IPS DF 6.9 (cell line): Measurements from ENCODE around the gene RAP2C.

Source experiments
- DNase-seq: peaks from one replicate; pipeline ENCODE4 v3.0.0-alpha.2; 2013; ENCODE audit warnings: low read depth, low spot score
- H3K27ac ChIP-seq: one replicate; pipeline ENCODE4 v1.5.1; 2013; ENCODE audit warnings: low read length, control low read depth
- H3K27me3 ChIP-seq: 2 replicates; pipeline ENCODE4 v1.6.1; 2013; ENCODE audit warnings: mild to moderate bottlenecking, low read length; ENCODE audit not compliant: control insufficient read depth, insufficient read depth
- H3K36me3 ChIP-seq: 2 replicates; pipeline ENCODE4 v1.6.1; 2013; ENCODE audit warnings: low read length; ENCODE audit not compliant: control insufficient read depth, insufficient read depth
- H3K4me1 ChIP-seq: 2 replicates; pipeline ENCODE4 v1.6.1; 2013; ENCODE audit warnings: low read length; ENCODE audit not compliant: control insufficient read depth, insufficient read depth
- H3K4me3 ChIP-seq: 2 replicates; pipeline ENCODE4 v1.5.1; 2013; ENCODE audit warnings: mild to moderate bottlenecking, low read length
- H3K9me3 ChIP-seq: 2 replicates; pipeline ENCODE4 v1.6.1; 2013; ENCODE audit warnings: low read length, inconsistent platforms; ENCODE audit not compliant: control insufficient read depth, insufficient read depth
- WGBS: extraction: QIAGEN DNeasy Blood & Tissue Kit; methylation state at CpG from one replicate; pipeline ENCODE4 v1.1.7; 2013; ENCODE audit warnings: mixed read lengths, missing lambda C conversion rate; ENCODE audit not compliant: insufficient read length, insufficient coverage; 5-methylcytosine and 5-hydroxymethylcytosine counted together

Gene RAP2C

GRCh38 chrX:132204629-132205028 lies 14.6 kb downstream of the RAP2C start:
- no peaks in the 10 kb centered on the region for H3K27me3 ChIP-seq
- no peaks in the 10 kb centered on the region for H3K4me1 ChIP-seq
- no peak for DNase-seq
- WGBS, result no CpG with 5 or more reads among the region's 1 CpG
- no peak overlapping the region for H3K27ac ChIP-seq
- no peaks in the 10 kb centered on the region for H3K36me3 ChIP-seq
- no peaks in the 10 kb centered on the region for H3K9me3 ChIP-seq
- no peak overlapping the region for H3K4me3 ChIP-seq

- H3K9me3 ChIP-seq, result no peaks in the 10 kb centered on the region
- no peak overlapping the region for H3K27ac ChIP-seq
- no peaks in the 10 kb centered on the region for H3K27me3 ChIP-seq
- H3K4me3 ChIP-seq, result no peak overlapping the region
- WGBS, result no CpG with 5 or more reads among the region's 5 CpGs
- H3K36me3 ChIP-seq, result no peaks in the 10 kb centered on the region
- H3K4me1 ChIP-seq, result no peaks in the 10 kb centered on the region
- no peak for DNase-seq
Observed at GRCh38 chrX:132200976-132201375, 18.3 kb downstream of the RAP2C start.

- Histone ChIP-seq H3K36me3 (no peaks in the 10 kb centered on the region), H3K4me3 (no peak overlapping the region), H3K4me1 (no peaks in the 10 kb centered on the region), H3K27me3 (no peaks in the 10 kb centered on the region), H3K27ac (no peak overlapping the region), H3K9me3 (no peaks in the 10 kb centered on the region)
- DNase-seq, result no peak
- WGBS, result no CpG with 5 or more reads among the region's 6 CpGs
Observed at GRCh38 chrX:132199941-132200340, 19.3 kb downstream of the RAP2C start.

GRCh38 chrX:132193872-132194574 lies 25.2 kb downstream of the RAP2C start:
- DNase-seq, result no peak
- Histone ChIP-seq H3K27me3 (no peaks in the 10 kb centered on the region), H3K9me3 (no peaks in the 10 kb centered on the region), H3K4me3 (no peak overlapping the region), H3K36me3 (no peaks in the 10 kb centered on the region), H3K4me1 (no peaks in the 10 kb centered on the region), H3K27ac (no peak overlapping the region)
- WGBS, result no CpG with 5 or more reads among the region's 29 CpGs

GRCh38 chrX:132191938-132192337 lies 27.3 kb downstream of the RAP2C start:
- no peaks in the 10 kb centered on the region for H3K9me3 ChIP-seq
- H3K4me3 ChIP-seq, result no peak overlapping the region
- H3K27ac ChIP-seq, result no peak overlapping the region
- WGBS, result no CpG with 5 or more reads among the region's 1 CpG
- no peaks in the 10 kb centered on the region for H3K36me3 ChIP-seq
- H3K4me1 ChIP-seq, result no peaks in the 10 kb centered on the region
- H3K27me3 ChIP-seq, result no peaks in the 10 kb centered on the region
- no peak for DNase-seq

GRCh38 chrX:132188175-132188574 lies 31.1 kb downstream of the RAP2C start:
- no CpG with 5 or more reads among the region's 3 CpGs for WGBS
- H3K27ac ChIP-seq, result no peak overlapping the region
- DNase-seq, result no peak
- H3K27me3 ChIP-seq, result no peaks in the 10 kb centered on the region
- H3K9me3 ChIP-seq, result no peaks in the 10 kb centered on the region
- no peak overlapping the region for H3K4me3 ChIP-seq
- H3K4me1 ChIP-seq, result no peaks in the 10 kb centered on the region
- H3K36me3 ChIP-seq, result no peaks in the 10 kb centered on the region

GRCh38 chrX:132187451-132187850 lies 31.8 kb downstream of the RAP2C start:
- H3K4me1 ChIP-seq, result no peaks in the 10 kb centered on the region
- H3K27me3 ChIP-seq, result no peaks in the 10 kb centered on the region
- H3K4me3 ChIP-seq, result no peak overlapping the region
- H3K36me3 ChIP-seq, result no peaks in the 10 kb centered on the region
- WGBS, result no CpG with 5 or more reads among the region's 4 CpGs
- no peak overlapping the region for H3K27ac ChIP-seq
- no peaks in the 10 kb centered on the region for H3K9me3 ChIP-seq
- DNase-seq, result no peak

- no peaks in the 10 kb centered on the region for H3K36me3 ChIP-seq
- H3K4me3 ChIP-seq, result no peak overlapping the region
- no peaks in the 10 kb centered on the region for H3K27me3 ChIP-seq
- no peak overlapping the region for H3K27ac ChIP-seq
- H3K9me3 ChIP-seq, result no peaks in the 10 kb centered on the region
- WGBS, result no CpG with 5 or more reads among the region's 4 CpGs
- DNase-seq, result no peak
- no peaks in the 10 kb centered on the region for H3K4me1 ChIP-seq
Observed at GRCh38 chrX:132184871-132185270, 34.4 kb downstream of the RAP2C start.

- no CpG with 5 or more reads among the region's 7 CpGs for WGBS
- H3K27ac ChIP-seq, result no peak overlapping the region
- no peak overlapping the region for H3K4me3 ChIP-seq
- no peaks in the 10 kb centered on the region for H3K4me1 ChIP-seq
- DNase-seq, result no peak
- H3K9me3 ChIP-seq, result no peaks in the 10 kb centered on the region
- H3K36me3 ChIP-seq, result no peaks in the 10 kb centered on the region
- no peaks in the 10 kb centered on the region for H3K27me3 ChIP-seq
Observed at GRCh38 chrX:132181364-132181763, 37.9 kb downstream of the RAP2C start.

GRCh38 chrX:132180929-132181328 lies 38.3 kb downstream of the RAP2C start:
- no CpG with 5 or more reads among the region's 3 CpGs for WGBS
- no peaks in the 10 kb centered on the region for H3K36me3 ChIP-seq
- no peaks in the 10 kb centered on the region for H3K9me3 ChIP-seq
- no peaks in the 10 kb centered on the region for H3K4me1 ChIP-seq
- no peak overlapping the region for H3K27ac ChIP-seq
- DNase-seq, result no peak
- H3K27me3 ChIP-seq, result no peaks in the 10 kb centered on the region
- no peak overlapping the region for H3K4me3 ChIP-seq

- no peak overlapping the region for H3K27ac ChIP-seq
- no peaks in the 10 kb centered on the region for H3K36me3 ChIP-seq
- no peaks in the 10 kb centered on the region for H3K4me1 ChIP-seq
- no peaks in the 10 kb centered on the region for H3K9me3 ChIP-seq
- no peak overlapping the region for H3K4me3 ChIP-seq
- no peaks in the 10 kb centered on the region for H3K27me3 ChIP-seq
- no peak for DNase-seq
- WGBS, result no CpG with 5 or more reads among the region's 1 CpG
Observed at GRCh38 chrX:132173647-132174046, 45.6 kb downstream of the RAP2C start.
